PC-3 (cell line): ENCODE measurements around the gene PACSIN1. TPM values are rescaled to one million over a fixed set of nuclear protein-coding genes. Genes with fewer than 3 reads are reported as not detected.

Source experiments
- ATAC-seq: fragments of 200-7000 bp; cut with Tn5 transposase; 2 replicates; pipeline ENCODE4 v1.9.1; 2020; ENCODE audit warnings: mild to moderate bottlenecking, moderate library complexity
- BruUV-seq: library from RNA; stranded (reverse); fragments of 400-500 nt; replicated peaks from 2 replicates; lab custom pipeline; 2021; lab: Mats Ljungman, UMichigan
- CTCF ChIA-PET: fragments of 300-600 bp; sonication (Branson Sonifier 250); formaldehyde crosslinking; loops from one replicate; lab custom pipeline; 2022; ENCODE audit warnings: antibody characterized with exemption; lab: Charles Lee
- POLR2A ChIA-PET: fragments of 300-600 bp; sonication (Branson Sonifier 250); formaldehyde crosslinking; loops from one replicate; lab custom pipeline; 2022; ENCODE audit warnings: antibody characterized with exemption; ENCODE audit not compliant: unreplicated experiment; lab: Charles Lee
- DNase-seq: peaks from one replicate; pipeline ENCODE4 v3.0.0-alpha.2; 2015
- H2AFZ ChIP-seq: fragments of 300-600 bp; sonication (generic); 2 replicates; pipeline ENCODE4 v1.6.0; 2016; ENCODE audit warnings: antibody characterized with exemption, low read length
- H3F3A ChIP-seq: fragments of 300-600 bp; sonication (generic); one replicate; pipeline ENCODE4 v1.6.0; 2017; ENCODE audit warnings: antibody characterized with exemption, low read length, control low read depth, mild to moderate bottlenecking; ENCODE audit not compliant: unreplicated experiment
- H3K27ac ChIP-seq: fragments of 300-600 bp; sonication (generic); 2 replicates; pipeline ENCODE4 v1.5.1; 2016; ENCODE audit warnings: mild to moderate bottlenecking, low read length
- H3K27me3 ChIP-seq: fragments of 300-600 bp; sonication (generic); 2 replicates; pipeline ENCODE4 v1.6.1; 2016; ENCODE audit warnings: low read length, mixed read lengths
- H3K36me3 ChIP-seq: fragments of 300-600 bp; sonication (generic); 2 replicates; pipeline ENCODE4 v1.6.1; 2016; ENCODE audit warnings: low read depth, mixed run types, low read length, mixed read lengths
- H3K4me1 ChIP-seq: fragments of 300-600 bp; sonication (generic); 2 replicates; pipeline ENCODE4 v1.5.1; 2016; ENCODE audit warnings: low read length; ENCODE audit not compliant: insufficient read depth
- H3K4me2 ChIP-seq: fragments of 300-600 bp; sonication (generic); 2 replicates; pipeline ENCODE4 v1.6.0; 2016; ENCODE audit warnings: low read length
- H3K4me3 ChIP-seq: fragments of 300-600 bp; sonication (generic); 2 replicates; pipeline ENCODE4 v1.5.1; 2016; ENCODE audit warnings: mild to moderate bottlenecking, low read length, mixed read lengths
- H3K79me2 ChIP-seq: fragments of 300-600 bp; sonication (generic); 2 replicates; pipeline ENCODE4 v1.6.1; 2017; ENCODE audit warnings: low read length, mixed read lengths
- H3K9ac ChIP-seq: fragments of 300-600 bp; sonication (generic); 2 replicates; pipeline ENCODE4 v1.6.0; 2016; ENCODE audit warnings: mild to moderate bottlenecking, low read length
- H3K9me2 ChIP-seq: fragments of 300-600 bp; sonication (generic); replicated peaks from 2 replicates; pipeline ENCODE4 v1.6.1; 2016; ENCODE audit warnings: mixed run types, low read length, mixed read lengths
- H3K9me3 ChIP-seq: fragments of 300-600 bp; sonication (generic); 2 replicates; pipeline ENCODE4 v1.6.1; 2016; ENCODE audit warnings: low read length, mixed read lengths
- H4K20me1 ChIP-seq: fragments of 300-600 bp; sonication (generic); 2 replicates; pipeline ENCODE4 v1.6.1; 2016; ENCODE audit warnings: low read length, mixed read lengths
- CTCF ChIP-seq: fragments of 300-600 bp; sonication (generic); conservative IDR thresholded peaks from 2 replicates; pipeline ENCODE4 v1.5.1; 2017; ENCODE audit warnings: antibody characterized with exemption, low read depth, mild to moderate bottlenecking, low read length
- EZH2 ChIP-seq: fragments of 300-600 bp; sonication (generic); IDR thresholded peaks from one replicate; pipeline ENCODE4 v1.6.1; 2017; ENCODE audit warnings: antibody characterized with exemption, mild to moderate bottlenecking, low read length; ENCODE audit not compliant: unreplicated experiment
- EZH2phosphoT487 ChIP-seq: fragments of 300-600 bp; sonication (generic); IDR thresholded peaks from 2 replicates; pipeline ENCODE4 v1.6.1; 2018; ENCODE audit warnings: mild to moderate bottlenecking, antibody characterized with exemption, low read length, borderline replicate concordance
- intact Hi-C: fragments of 100-400 bp; cut with micrococcal nuclease; formaldehyde crosslinking; loops from 2 replicates; pipeline ENCODE4 v1.9.0; 2023
- total RNA-seq: library from RNA; depleted of rRNA; stranded (reverse); fragments of >200 nt; gene quantifications from 2 replicates; pipeline ENCODE4 v1.2.3, GENCODE V29; 2014

PACSIN1 gene
- total RNA-seq, 1 experiment from 2014 or later = 2.3 TPM

- no peak for ATAC-seq
- POLR2A ChIA-PET = no interaction called here
- intact Hi-C loops = no loop called here
Observed at GRCh38 chr6:34514112-34514511, 48.2 kb downstream of the PACSIN1 start.

GRCh38 chr6:34514593-34515472 lies 49.0 kb downstream of the PACSIN1 start:
- no peak overlapping the region for H3K27ac ChIP-seq
- no peak overlapping the region for H3K9ac ChIP-seq
- no peaks in the 10 kb centered on the region for H3K79me2 ChIP-seq
- no peaks in the 10 kb centered on the region for H3K36me3 ChIP-seq
- H2AFZ ChIP-seq = no peak overlapping the region
- no peak overlapping the region for H3K4me3 ChIP-seq
- no peaks in the 10 kb centered on the region for H3K4me1 ChIP-seq
- TF ChIP-seq EZH2phosphoT487 (no peak), CTCF (no peak), EZH2 (no peak)
- DNase-seq = no peak
- no peak for ATAC-seq
- no peaks in the 10 kb centered on the region for H4K20me1 ChIP-seq
- intact Hi-C loops = no loop called here
- H3F3A ChIP-seq = no peaks in the 10 kb centered on the region
- no peaks in the 10 kb centered on the region for H3K27me3 ChIP-seq
- H3K9me2 ChIP-seq = no peaks in the 10 kb centered on the region
- no peak overlapping the region for H3K4me2 ChIP-seq
- no peaks in the 10 kb centered on the region for H3K9me3 ChIP-seq
- POLR2A ChIA-PET = no interaction called here
- CTCF ChIA-PET = no interaction called here
- no TSS peak for BruUV-seq

More at GRCh38 chr6:34514112-34514511, 48.2 kb downstream of the PACSIN1 start:
- no peaks in the 10 kb centered on the region for H4K20me1 ChIP-seq
- no peaks in the 10 kb centered on the region for H3K9me2 ChIP-seq
- H2AFZ ChIP-seq = no peak overlapping the region
- H3K79me2 ChIP-seq = no peaks in the 10 kb centered on the region
- CTCF ChIA-PET = no interaction called here
- no peak overlapping the region for H3K27ac ChIP-seq
- no TSS peak for BruUV-seq
- H3K4me3 ChIP-seq = no peak overlapping the region
- TF ChIP-seq EZH2 (no peak), CTCF (no peak), EZH2phosphoT487 (no peak)
- H3K4me1 ChIP-seq = no peaks in the 10 kb centered on the region
- no peaks in the 10 kb centered on the region for H3K9me3 ChIP-seq
- no peaks in the 10 kb centered on the region for H3F3A ChIP-seq
- H3K27me3 ChIP-seq = no peaks in the 10 kb centered on the region
- H3K9ac ChIP-seq = no peak overlapping the region
- H3K4me2 ChIP-seq = no peak overlapping the region
- DNase-seq = no peak
- no peaks in the 10 kb centered on the region for H3K36me3 ChIP-seq
